Tibial artery (tissue), 4 donors: ENCODE data around the gene TMEM87A.

Experiments
- DNase-seq, 2 donors: peaks; one replicate each; pipeline ENCODE4 v3.0.0-alpha.2; 2019
- H3K27ac ChIP-seq, 2 donors: fragments of 200-600 bp; sonication (generic) in 1 of 2; 1 replicate in 1 of 2; 2 replicates in 1 of 2; pipeline ENCODE4 v1.5.1; 2018 to 2019; ENCODE audit warnings: mild to moderate bottlenecking in 1 of 2
- H3K27me3 ChIP-seq, 2 donors: fragments of 200-600 bp; sonication (generic) in 1 of 2; one replicate each; pipeline versions ENCODE4 v1.5.1 to v1.6.0; 2016 to 2019
- H3K36me3 ChIP-seq, 3 donors: fragments of 200-600 bp; sonication (generic) in 2 of 3; one replicate each; pipeline ENCODE4 v1.5.1; 2016 to 2019; ENCODE audit warnings: mild to moderate bottlenecking in 2 of 3
- H3K4me1 ChIP-seq, 4 donors: fragments of 200-600 bp; sonication (generic) in 2 of 4; 1 replicate in 3 of 4; 2 replicates in 1 of 4; pipeline ENCODE4 v1.5.1; 2016 to 2019
- H3K4me3 ChIP-seq, 2 donors: fragments of 200-600 bp; sonication (generic) in 1 of 2; 1 replicate in 1 of 2; 2 replicates in 1 of 2; pipeline ENCODE4 v1.5.1; 2018 to 2019; ENCODE audit warnings: mild to moderate bottlenecking in 2 of 2
- H3K9me3 ChIP-seq, 3 donors: fragments of 200-600 bp; sonication (generic) in 1 of 3; one replicate each; pipeline ENCODE4 v1.5.1; 2016 to 2019
- CTCF ChIP-seq, 2 experiments: fragments of 200-600 bp in 1 of 2; fragments of 450-650 bp in 1 of 2; IDR thresholded peaks; one replicate each; pipeline ENCODE4 v1.5.1; 2017 to 2019; ENCODE audit warnings: antibody characterized with exemption in 2 of 2, mild to moderate bottlenecking in 1 of 2, moderate library complexity in 1 of 2
- intact Hi-C: fragments of 100-400 bp; cut with DNase I; formaldehyde crosslinking; loops from one replicate; pipeline ENCODE4 v1.15.0; 2023; ENCODE audit warnings: low total_unique reads

The TMEM87A gene

DNA sequence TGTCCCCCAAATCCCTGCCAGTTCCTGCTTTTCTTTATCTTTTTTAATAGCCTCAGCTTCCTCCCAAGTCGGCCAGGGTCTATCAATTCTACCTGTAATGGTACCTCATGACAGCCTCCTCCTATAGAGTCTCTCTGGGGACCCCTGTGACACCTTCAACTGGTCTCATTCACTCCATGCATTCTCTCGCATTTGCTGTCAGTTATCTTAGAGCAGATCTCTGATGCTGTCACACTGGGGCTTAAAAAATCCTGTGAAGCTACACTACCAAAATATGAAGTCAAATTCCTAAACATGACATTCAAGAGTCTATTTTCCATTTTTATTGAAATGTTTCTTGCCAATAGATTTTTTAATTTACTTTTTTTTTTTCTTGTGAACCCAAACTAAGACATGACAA, 70.6 kb downstream of the TMEM87A start:
- H3K4me3 ChIP-seq = no peak overlapping the region
- intact Hi-C loops = no loop called here
- H3K4me1 ChIP-seq = peaks cover 0 to 38% (median 18%) of the 10 kb centered on the region in 4 donors
- no peaks in the 10 kb centered on the region for H3K27me3 ChIP-seq
- H3K9me3 ChIP-seq = no peaks in the 10 kb centered on the region
- DNase-seq = no peak
- H3K27ac ChIP-seq = no peak overlapping the region
- peaks cover 8 to 28% (median 19%) of the 10 kb centered on the region in 3 donors for H3K36me3 ChIP-seq
- no peak for TF ChIP-seq CTCF (IDR thresholded peaks at IDR 0.05)

GRCh38 chr15:42201801-42202200, 71.4 kb downstream of the TMEM87A start:
- intact Hi-C loops = no loop called here
- no peak for DNase-seq
- Histone ChIP-seq H3K27ac (no peak overlapping the region), H3K36me3 (peaks cover 8 to 34% (median 25%) of the 10 kb centered on the region in 3 donors), H3K9me3 (no peaks in the 10 kb centered on the region), H3K27me3 (no peaks in the 10 kb centered on the region), H3K4me3 (no peak overlapping the region), H3K4me1 (peaks cover 0 to 30% (median 11%) of the 10 kb centered on the region in 4 donors)
- no peak for TF ChIP-seq CTCF (IDR thresholded peaks at IDR 0.05)

GRCh38 chr15:42199126-42199525, 74.1 kb downstream of the TMEM87A start:
- no peaks in the 10 kb centered on the region for H3K9me3 ChIP-seq
- H3K36me3 ChIP-seq = peaks cover 8 to 43% (median 25%) of the 10 kb centered on the region in 3 donors
- H3K4me1 ChIP-seq = peaks cover 0 to 11% (median under 1%) of the 10 kb centered on the region in 4 donors
- TF ChIP-seq CTCF (IDR thresholded peaks at IDR 0.05) = no peak
- intact Hi-C loops = no loop called here
- no peak for DNase-seq
- H3K27ac ChIP-seq = no peak overlapping the region
- no peak overlapping the region for H3K4me3 ChIP-seq
- no peaks in the 10 kb centered on the region for H3K27me3 ChIP-seq

GRCh38 chr15:42198516-42198915, 74.7 kb downstream of the TMEM87A start:
- no peak for TF ChIP-seq CTCF (IDR thresholded peaks at IDR 0.05)
- H3K4me1 ChIP-seq = peaks cover 0 to 11% (median 0%) of the 10 kb centered on the region in 4 donors
- no peaks in the 10 kb centered on the region for H3K9me3 ChIP-seq
- no peak overlapping the region for H3K4me3 ChIP-seq
- H3K36me3 ChIP-seq = peaks cover 8 to 38% (median 25%) of the 10 kb centered on the region in 3 donors
- intact Hi-C loops = no loop called here
- DNase-seq = no peak
- H3K27ac ChIP-seq = no peak overlapping the region
- no peaks in the 10 kb centered on the region for H3K27me3 ChIP-seq

DNA sequence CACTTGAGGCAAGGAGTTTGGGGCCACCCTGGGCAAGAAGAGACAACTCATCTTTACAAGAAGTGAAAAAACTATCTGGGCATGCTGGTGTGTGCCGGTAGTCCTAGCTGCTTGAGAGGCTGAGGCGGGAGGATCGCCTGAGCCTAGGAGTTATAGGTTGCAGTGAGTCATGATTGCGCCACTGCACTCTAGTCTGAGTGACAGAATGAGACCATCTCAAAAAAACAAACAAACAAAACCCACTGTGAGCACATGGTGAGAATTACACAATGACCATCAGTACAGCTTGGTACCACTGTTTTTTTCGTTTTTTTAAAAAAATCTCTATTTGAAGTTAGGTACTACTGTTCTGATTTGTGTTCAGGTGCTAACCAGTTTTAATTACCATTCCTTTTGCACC, 78.7 kb downstream of the TMEM87A start:
- Histone ChIP-seq H3K36me3 (peaks cover 26 to 63% (median 44%) of the 10 kb centered on the region in 3 donors), H3K9me3 (no peaks in the 10 kb centered on the region), H3K4me1 (no peaks in the 10 kb centered on the region), H3K4me3 (no peak overlapping the region), H3K27ac (no peak overlapping the region), H3K27me3 (no peaks in the 10 kb centered on the region)
- TF ChIP-seq CTCF (IDR thresholded peaks at IDR 0.05) = no peak
- peak in 1 of 2 donors; percentile 22 for DNase-seq
- intact Hi-C loops = no loop called here

GRCh38 chr15:42193383-42193782, 79.8 kb downstream of the TMEM87A start:
- no peak overlapping the region for H3K4me3 ChIP-seq
- DNase-seq = no peak
- TF ChIP-seq CTCF (IDR thresholded peaks at IDR 0.05) = no peak
- peaks cover 30 to 65% (median 42%) of the 10 kb centered on the region in 3 donors for H3K36me3 ChIP-seq
- H3K27ac ChIP-seq = no peak overlapping the region
- H3K4me1 ChIP-seq = no peaks in the 10 kb centered on the region
- H3K9me3 ChIP-seq = no peaks in the 10 kb centered on the region
- intact Hi-C loops = no loop called here
- no peaks in the 10 kb centered on the region for H3K27me3 ChIP-seq
